GM12891 (cell line): ENCODE results near the gene RBM28.
A peak's percentile ranks its signal among the peaks of the same experiment; 100 is the strongest.

Source experiments
- DNase-seq: peaks from one replicate; pipeline ENCODE4 v3.0.0; 2011; ENCODE audit warnings: low spot score; ENCODE audit not compliant: insufficient read length
- FAIRE-seq: peaks from 2 replicates; lab custom pipeline; 2011; peaks lifted over from hg19 to GRCh38; lab: Jason Lieb, UNC
- PAX5 ChIP-seq: IDR thresholded peaks from 2 replicates; pipeline ENCODE4 v1.6.1; 2011; ENCODE audit warnings: low read length, moderate library complexity, mild to moderate bottlenecking; ENCODE audit not compliant: insufficient read depth, severe bottlenecking
- POLR2A ChIP-seq: IDR thresholded peaks from 2 replicates; pipeline ENCODE4 v1.6.1; 2011; ENCODE audit warnings: low read depth, low read length, control low read depth
- POLR2AphosphoS5 ChIP-seq: IDR thresholded peaks from 2 replicates; pipeline ENCODE4 v1.6.1; 2011; ENCODE audit warnings: low read depth, low read length, control low read depth
- POU2F2 ChIP-seq: IDR thresholded peaks from 2 replicates; pipeline ENCODE4 v1.6.1; 2011; ENCODE audit warnings: low read depth, mild to moderate bottlenecking, control low read depth, low read length, moderate library complexity
- SPI1 ChIP-seq: IDR thresholded peaks from 2 replicates; pipeline ENCODE4 v1.6.1; 2011; ENCODE audit warnings: low read depth, low read length, control low read depth
- TAF1 ChIP-seq: IDR thresholded peaks from 2 replicates; pipeline ENCODE4 v1.6.1; 2011; ENCODE audit warnings: low read depth, low read length, control low read depth

The RBM28 gene

DNA sequence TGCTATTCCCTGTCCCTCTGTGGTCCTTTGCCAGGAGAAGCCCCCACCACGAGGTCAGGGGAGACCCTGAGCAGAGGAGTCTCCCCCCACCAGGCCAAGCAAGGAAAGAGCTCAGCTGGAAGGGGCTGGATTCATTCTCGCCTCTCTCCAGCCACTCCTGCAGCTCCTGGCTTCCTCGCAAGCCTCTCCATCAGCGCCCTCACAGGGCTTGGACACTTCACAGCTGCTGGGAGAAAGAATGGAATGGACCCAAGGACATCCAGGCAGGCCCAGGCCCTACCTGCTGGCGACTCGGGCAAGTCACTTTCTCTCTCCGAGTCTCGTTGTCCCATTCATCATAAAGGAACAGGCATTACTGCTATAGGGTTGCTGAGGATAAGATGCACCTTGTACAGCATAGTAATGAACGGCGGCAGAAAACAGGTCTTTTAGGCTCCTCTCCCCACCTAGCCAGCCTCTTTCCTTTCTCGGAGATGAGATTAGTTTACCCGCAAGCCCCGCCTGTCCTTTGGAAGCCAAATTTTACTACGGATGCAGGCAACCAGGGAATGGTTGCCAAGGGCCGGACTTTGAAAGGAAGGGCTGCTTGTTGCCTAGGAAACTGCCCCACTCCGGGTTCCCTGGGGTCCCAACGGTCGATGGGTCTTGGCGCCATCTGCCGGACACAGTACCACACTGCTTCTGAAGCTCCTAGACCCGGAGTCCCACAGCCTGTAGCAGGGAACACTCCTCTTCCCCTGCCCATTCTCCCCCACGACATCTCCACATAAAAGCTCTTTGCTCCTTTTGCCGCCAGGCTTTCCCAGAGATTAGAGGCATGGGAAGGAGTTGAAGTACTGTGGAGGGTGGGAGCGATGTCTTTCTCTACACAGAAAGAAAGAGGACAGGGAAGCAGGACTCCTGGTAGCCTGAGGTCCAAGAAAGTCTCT is 43.8 kb upstream of the RBM28 start:
- TF ChIP-seq TAF1 (no peak), PAX5 (no peak), POLR2A (no peak), POLR2AphosphoS5 (no peak), POU2F2 (no peak), SPI1 (no peak)
- FAIRE-seq = peak; percentile 47
- DNase-seq = peak; percentile 92

DNA sequence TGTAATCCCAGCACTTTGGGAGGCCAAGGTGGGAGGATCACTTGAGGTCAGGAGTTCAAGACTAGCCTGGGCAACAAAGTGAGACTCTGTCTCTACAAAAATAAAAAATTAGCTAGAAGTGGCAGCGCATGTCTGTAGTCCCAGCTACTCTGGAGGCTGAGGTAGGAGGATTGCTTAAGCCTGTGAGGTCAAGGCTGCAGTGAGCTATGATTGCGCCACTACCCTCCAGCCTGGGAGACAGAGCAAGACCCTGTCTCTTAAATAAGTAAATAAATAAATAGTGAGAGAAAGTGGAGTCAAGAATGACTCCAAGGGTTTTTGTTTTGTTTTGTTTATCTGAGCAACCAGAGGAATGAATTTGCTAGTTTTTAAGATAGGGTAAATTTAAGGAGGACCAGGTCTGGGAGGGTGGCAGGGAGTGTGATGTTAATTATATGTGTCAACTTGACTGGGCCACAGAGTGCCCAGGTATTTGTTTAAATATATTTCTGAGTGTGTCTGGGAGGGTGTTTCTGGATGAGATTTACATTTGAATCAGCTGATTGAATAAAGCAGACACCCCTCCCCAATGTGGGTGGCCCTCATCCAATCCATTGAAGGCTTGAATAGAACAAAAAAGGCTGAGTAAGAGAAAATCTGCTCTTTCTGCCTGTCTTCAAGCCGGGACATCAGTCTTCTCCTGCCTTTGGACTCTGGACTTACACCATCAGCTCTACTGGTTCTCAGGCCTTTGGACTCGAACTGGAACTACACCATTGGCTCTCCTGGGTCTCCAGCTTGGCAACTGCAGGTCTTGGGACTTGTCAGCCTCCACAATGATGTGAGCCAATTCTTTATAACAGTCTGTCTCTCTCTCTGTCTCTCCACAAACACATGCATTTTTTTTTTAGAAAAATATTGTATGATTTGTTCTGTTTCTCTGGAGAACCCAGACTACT is 42.5 kb upstream of the RBM28 start:
- TF ChIP-seq POLR2A = no peak
- TF ChIP-seq POU2F2 = no peak
- no peak for TF ChIP-seq PAX5
- no peak for TF ChIP-seq SPI1
- no peak for TF ChIP-seq TAF1
- no peak for TF ChIP-seq POLR2AphosphoS5
- FAIRE-seq (no peak), DNase-seq (no peak)

DNA sequence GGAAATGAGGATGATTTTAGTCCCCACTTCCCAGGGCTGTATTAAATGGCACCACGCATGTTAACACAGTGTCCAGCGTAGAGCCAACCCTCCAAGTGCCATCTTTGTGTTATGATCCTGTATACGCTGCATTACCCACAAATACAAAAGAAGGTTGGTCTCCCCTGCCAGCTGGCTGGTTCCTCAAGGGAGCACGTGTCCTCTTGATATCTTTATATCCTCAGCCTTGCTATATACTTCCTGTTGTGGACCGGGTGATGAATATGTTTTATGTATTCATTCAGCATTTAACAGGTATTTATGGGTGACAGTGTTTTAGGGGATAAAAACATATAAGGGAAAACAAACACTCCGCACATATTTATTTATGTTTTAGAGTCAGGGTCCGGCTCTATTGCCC is 41.0 kb upstream of the RBM28 start:
- DNase-seq (no peak), FAIRE-seq (no peak)
- no peak for TF ChIP-seq TAF1
- no peak for TF ChIP-seq PAX5
- TF ChIP-seq POU2F2 = no peak
- no peak for TF ChIP-seq POLR2A
- no peak for TF ChIP-seq SPI1
- no peak for TF ChIP-seq POLR2AphosphoS5

DNA sequence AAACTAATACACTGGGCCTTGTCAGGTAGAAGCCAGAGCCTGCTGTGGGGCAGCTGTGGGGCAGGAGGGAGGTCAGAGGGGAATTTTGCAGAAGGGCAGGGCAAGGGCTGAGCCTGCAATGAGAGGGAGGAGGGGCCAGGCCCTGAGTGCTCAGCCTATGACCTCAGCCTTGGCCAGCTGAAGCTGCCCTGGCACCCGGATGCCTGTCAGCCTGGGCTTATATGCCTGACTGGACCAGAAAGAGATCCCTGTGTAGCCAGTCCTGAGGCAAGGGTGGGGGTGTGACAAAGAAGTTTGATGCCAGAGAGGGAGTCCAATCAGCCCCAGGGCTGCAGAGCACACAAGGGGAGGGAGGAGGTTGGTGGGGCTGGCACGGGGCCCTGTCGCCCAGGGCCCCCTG is 40.1 kb upstream of the RBM28 start:
- FAIRE-seq (no peak), DNase-seq (no peak)
- no peak for TF ChIP-seq POLR2AphosphoS5
- TF ChIP-seq PAX5 = no peak
- no peak for TF ChIP-seq TAF1
- no peak for TF ChIP-seq SPI1
- no peak for TF ChIP-seq POLR2A
- TF ChIP-seq POU2F2 = no peak

DNA sequence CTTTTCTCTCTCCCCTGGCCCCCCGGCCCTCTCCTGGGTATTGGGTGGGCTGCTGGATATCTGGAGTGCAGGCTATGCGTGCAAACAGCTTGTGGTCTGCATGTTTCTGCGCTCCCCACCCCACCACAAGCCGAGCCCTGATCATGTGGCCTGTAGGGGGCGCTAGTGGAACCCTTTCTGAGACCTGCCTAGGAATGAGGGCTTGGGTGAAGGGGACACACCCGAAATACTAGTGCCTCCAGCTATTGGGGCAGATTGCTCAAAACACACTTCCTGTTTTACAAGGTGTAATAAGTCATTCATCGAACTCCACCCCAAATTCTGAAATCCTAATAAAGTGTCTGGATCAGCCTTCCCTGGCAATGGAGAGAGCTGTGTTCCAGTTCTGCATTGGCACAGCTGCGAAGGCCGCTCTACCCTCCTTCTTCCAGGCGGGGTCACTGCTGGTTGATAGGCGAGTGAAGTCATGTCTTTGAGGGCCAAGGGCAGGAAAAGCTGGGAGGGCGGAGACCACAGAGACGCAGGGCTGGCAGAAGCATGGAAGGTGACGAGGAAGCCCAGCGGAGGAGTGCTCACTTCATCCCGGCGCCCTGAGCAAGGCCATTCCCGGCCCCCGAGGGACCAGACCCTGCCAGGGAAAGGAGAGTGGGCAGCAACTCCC is 37.6 kb upstream of the RBM28 start:
- TF ChIP-seq SPI1 = peak; percentile 41
- no peak for TF ChIP-seq POLR2A
- peak; percentile 57 for DNase-seq
- FAIRE-seq = no peak

DNA sequence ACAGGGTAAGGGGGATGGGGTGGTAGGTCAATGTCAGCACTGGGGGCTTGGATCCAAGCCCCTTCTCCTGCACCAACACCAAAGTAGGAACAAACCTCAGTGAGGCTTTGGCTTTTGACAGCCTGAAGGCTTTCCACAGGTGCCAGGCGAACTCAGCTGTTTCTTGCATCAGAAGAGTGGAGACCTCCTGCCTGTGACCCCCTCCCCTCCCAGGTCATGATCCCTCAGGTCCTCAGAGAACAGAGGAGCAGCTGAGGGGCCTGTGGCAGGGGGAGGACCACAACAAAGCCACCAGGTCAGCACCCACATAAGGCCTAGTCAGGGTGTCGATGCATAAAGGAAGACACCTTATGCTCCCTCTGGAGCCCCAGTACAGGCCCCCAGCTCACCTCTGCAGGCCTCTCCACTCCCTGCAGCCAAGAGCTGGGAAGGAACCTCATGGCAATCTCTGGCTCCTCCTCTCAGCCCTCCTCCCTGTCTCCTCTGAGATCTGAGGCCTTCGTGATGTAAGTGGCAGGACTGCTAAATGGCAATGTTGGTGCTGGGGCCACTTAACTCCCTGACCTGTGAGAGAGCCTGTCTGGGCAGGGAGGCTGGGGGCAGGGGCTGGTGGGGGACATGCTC is 36.9 kb upstream of the RBM28 start:
- TF ChIP-seq SPI1 = no peak
- TF ChIP-seq TAF1 = no peak
- TF ChIP-seq POU2F2 = no peak
- TF ChIP-seq POLR2A = no peak
- TF ChIP-seq POLR2AphosphoS5 = no peak
- DNase-seq (no peak), FAIRE-seq (no peak)

DNA sequence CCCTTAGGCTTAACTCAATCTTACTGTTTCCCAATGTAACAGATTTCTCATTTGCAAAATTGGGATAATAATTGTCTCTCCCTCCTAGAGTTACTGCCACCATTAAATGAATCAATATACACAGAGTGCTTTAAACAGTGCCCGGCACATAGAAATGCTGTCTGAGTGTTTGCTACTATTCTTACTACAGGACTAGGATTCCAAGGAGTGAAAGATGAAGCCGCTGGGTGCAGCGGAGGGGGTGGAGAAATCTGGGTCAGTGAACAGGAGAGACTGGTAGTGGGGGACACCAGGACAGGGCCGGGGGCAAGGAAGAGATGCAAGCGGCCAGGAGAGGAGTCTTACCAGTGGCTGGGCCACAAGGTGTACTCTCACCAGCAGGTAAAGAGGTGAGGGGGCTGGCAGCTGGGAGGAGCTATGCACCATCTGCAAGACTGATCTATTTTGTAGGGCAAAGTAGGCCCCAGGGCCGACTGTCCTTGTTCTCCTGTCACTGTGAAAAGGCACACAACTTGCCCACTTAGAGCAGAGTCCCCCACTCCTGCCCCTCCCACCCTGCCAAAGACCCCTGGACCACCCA is 36.3 kb upstream of the RBM28 start:
- no peak for FAIRE-seq
- TF ChIP-seq POU2F2 (no peak), TAF1 (no peak), POLR2A (no peak), POLR2AphosphoS5 (no peak), PAX5 (no peak), SPI1 (no peak)
- no peak for DNase-seq

DNA sequence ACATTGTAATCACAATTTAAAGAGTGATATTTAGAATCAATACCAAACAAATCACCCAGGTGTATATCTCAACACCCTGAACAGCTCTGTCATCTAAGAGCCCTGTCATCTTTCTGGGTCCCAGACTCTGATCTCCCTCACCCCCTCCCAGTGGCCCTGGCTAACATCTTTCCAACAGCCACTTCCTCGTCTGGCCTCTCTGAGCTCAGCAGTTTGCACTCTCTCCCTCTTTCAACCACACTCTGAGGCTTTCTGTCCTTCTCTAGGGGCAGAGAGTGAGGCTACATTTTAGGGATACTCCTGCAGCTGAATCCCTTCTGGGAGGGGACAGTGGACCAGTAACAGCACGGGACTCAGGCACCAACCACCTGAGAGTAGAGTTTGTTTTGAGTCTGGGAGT is 34.9 kb upstream of the RBM28 start:
- no peak for DNase-seq
- FAIRE-seq = no peak
- TF ChIP-seq PAX5 = no peak
- TF ChIP-seq POLR2AphosphoS5 = no peak
- no peak for TF ChIP-seq POLR2A
- no peak for TF ChIP-seq TAF1
- no peak for TF ChIP-seq POU2F2
- TF ChIP-seq SPI1 = no peak
